GM19193 (cell line): ENCODE measurements around the gene TAF9.

Source experiments
- POLR2A ChIP-seq: IDR thresholded peaks from 4 replicates; pipeline ENCODE4 v1.6.1; 2011; ENCODE audit not compliant: insufficient read depth, insufficient read length; ENCODE audit errors: extremely low read depth

Gene TAF9

GRCh38 chr5:69360442-69360841 is 8.9 kb downstream of the TAF9 start:
- no peak for TF ChIP-seq POLR2A

GRCh38 chr5:69359699-69360098 is 9.6 kb downstream of the TAF9 start:
- no peak for TF ChIP-seq POLR2A

- TF ChIP-seq POLR2A: no peak
Observed at GRCh38 chr5:69350664-69351063, 18.7 kb downstream of the TAF9 start.

GRCh38 chr5:69343083-69343482 is 26.2 kb downstream of the TAF9 start:
- TF ChIP-seq POLR2A: no peak

- no peak for TF ChIP-seq POLR2A
Observed at GRCh38 chr5:69341520-69342161, 27.7 kb downstream of the TAF9 start.

- TF ChIP-seq POLR2A: no peak
Observed at GRCh38 chr5:69335341-69335935, 33.9 kb downstream of the TAF9 start.

GRCh38 chr5:69334793-69335268 is 34.5 kb downstream of the TAF9 start:
- no peak for TF ChIP-seq POLR2A

- no peak for TF ChIP-seq POLR2A
Observed at GRCh38 chr5:69331528-69332445, 37.5 kb downstream of the TAF9 start.

- TF ChIP-seq POLR2A: no peak
Observed at GRCh38 chr5:69329905-69330489, 39.3 kb downstream of the TAF9 start.

GRCh38 chr5:69326365-69326764 is 43.0 kb downstream of the TAF9 start:
- TF ChIP-seq POLR2A: no peak

GRCh38 chr5:69317391-69317790 is 51.9 kb downstream of the TAF9 start:
- no peak for TF ChIP-seq POLR2A

GRCh38 chr5:69315972-69316371 is 53.3 kb downstream of the TAF9 start:
- no peak for TF ChIP-seq POLR2A
